Activated CD4-positive, CD25-positive, alpha-beta regulatory T cell (primary cell): Measurements from ENCODE around the gene POLD1.

Experiments
- DNase-seq, 4 experiments: peaks; one replicate each; lab custom pipeline; 2025; lab: John Stamatoyannopoulos, UW

The POLD1 gene

GRCh38 chr19:50418176-50419021, 34.3 kb downstream of the POLD1 start, which contains the start of gene SPIB:
Gene SPIB (plus strand): TSS chr19:50418938. CDS start chr19:50418963, 25 bp downstream.
- DNase-seq, result no peak

DNA sequence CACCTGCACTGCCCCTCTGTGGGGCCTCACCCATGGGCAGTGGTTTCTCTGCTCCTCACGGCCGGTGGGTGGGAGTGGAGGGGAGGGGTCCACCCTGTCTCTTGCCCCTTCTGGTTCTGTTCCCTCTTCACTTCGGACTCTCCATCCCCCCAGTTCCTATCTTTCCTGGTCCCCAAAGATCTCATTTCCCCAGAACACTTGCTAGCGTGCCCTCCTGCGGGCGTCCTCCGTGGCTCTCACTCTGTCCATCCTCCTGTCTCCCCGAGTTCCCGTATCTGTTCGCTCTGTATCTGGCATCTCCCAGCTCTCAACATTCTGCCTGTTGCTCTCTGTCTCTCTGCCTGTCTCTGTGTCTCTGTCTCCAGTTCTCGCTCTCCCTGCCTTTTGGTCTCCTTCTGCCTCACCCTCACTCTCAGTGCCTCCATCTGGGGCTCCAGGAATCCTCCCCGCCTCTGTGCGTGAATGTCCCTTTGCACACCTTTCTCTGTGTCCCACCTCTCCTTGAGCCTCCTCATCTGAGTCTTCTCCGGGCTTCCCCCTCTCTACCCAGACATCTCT, 35.0 kb downstream of the POLD1 start:
- no peak for DNase-seq

DNA sequence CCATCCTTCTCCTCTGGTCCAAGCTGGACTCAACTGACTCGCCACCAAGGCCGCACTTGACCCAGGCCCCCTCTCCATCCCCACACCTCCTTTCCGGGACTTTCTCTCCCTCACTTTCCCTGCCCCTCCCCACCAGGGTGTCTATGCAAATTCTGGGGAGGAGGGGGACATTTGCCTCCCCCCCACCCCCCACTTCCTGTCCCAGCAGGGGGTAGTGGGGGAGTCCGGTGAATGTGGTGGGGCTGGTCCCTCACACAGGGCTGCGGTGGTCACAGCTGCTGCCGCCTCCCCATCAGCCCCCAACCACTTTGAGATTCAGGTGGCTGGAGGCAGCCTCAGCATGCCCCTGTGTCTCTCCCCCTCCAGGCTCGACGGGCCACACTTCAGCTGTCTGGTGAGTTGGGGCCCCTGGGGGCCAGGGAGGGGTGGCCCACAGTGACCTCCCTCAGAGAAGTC, 35.5 kb downstream of the POLD1 start:
- no peak for DNase-seq

DNA sequence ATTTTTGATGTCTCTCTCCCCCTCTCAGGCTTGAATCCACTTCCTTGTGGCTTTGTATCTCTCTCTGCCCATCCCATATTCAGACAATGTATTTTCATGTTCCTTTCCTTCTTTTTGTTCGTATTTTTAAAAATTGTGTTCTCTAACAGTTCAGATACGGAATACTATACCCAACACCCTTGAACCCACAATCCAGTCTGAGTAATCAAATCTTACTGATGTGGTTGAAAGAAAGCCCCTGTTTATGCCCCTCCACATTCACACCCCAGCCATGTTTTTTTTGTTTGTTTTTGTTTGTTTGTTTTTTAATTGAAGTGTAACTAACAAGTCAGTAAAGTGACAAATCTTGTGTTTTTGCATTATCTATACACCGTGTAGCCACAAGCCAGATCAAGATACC, 36.0 kb downstream of the POLD1 start:
- DNase-seq, result no peak

GRCh38 chr19:50420808-50421207, 36.7 kb downstream of the POLD1 start:
- DNase-seq, result no peak

DNA sequence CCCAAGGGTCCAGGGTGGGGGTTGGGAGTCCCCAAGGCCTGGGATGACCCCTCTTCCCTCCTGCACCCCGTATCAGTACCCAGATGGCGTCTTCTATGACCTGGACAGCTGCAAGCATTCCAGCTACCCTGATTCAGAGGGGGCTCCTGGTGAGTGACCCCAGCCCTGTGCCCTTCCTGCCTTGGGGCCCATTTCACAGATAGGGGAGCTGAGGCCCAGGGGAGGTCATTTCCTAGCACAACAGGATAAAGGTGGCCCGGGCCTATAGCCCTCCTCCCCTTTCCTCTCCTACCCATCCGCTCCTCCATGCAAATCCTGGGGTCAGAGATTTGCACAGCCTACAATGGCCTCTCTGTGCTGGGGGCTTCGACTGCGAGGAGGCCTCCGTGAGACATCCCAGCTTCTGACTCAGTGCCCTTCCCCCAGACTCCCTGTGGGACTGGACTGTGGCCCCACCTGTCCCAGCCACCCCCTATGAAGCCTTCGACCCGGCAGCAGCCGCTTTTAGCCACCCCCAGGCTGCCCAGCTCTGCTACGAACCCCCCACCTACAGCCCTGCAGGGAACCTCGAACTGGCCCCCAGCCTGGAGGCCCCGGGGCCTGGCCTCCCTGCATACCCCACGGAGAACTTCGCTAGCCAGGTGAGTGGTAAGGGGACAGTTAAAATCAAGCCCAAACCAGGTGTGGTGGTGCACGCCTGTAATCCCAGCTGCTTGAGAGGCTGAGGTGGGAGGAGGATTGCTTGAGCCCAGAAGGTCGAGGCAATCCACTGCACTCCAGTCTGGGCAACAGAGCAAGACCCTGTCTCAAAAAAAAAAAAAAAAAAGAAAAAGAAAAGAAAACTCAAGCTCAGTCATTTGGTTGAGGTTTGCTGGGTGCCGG, 38.5 kb downstream of the POLD1 start:
- no peak for DNase-seq

DNA sequence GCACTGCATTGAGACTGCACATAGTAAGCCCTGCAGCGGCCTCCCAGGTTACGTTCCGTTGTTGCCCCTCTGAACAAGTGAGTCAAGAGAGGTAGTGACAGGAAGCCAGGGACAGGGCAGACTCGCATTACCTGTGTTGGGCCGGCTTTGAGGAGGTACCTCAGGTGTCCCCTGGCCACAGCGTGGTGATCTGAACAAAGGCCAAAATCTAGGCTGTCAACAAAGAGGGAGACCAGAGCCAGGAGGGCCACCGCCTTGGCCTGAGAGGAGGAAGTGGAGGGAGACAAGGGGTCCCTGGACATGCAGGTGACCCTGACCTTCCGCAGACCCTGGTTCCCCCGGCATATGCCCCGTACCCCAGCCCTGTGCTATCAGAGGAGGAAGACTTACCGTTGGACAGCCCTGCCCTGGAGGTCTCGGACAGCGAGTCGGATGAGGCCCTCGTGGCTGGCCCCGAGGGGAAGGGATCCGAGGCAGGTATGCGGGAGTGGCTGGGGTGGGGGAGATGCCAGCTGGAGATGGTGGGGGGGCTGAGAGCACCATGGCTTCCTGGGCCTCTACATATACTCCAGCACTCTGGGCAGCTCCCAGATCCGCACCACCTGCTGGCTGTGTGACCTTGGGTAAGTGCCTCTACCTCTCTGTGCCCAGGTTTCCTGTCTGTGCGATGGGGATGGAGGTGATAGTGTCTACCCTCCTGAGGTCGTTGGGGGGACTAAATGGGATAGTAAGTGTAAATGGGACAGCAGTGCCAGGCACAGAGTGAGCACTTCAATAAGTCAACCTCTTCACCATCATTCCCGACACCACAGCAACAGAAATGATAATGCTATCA, 39.3 kb downstream of the POLD1 start:
- no peak for DNase-seq

DNA sequence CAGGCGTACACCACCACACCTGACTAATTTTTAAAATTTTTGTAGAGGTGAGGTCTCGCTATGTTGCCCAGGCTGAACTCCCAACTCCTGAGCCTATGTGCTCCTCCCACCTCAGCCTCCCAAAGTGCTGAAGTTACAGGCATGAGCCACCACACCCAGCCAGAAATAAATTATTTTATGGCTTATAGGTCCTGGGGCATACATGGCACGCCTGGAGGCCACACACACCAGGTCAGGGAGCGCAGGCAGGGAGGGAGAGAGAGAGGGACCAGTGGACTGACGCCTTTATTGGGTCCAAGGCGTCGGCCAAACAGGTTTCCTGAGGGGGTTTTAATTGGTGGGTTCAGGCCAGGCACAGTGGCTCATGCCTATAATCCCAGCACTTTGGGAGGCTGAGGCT, 41.4 kb downstream of the POLD1 start:
- no peak for DNase-seq

DNA sequence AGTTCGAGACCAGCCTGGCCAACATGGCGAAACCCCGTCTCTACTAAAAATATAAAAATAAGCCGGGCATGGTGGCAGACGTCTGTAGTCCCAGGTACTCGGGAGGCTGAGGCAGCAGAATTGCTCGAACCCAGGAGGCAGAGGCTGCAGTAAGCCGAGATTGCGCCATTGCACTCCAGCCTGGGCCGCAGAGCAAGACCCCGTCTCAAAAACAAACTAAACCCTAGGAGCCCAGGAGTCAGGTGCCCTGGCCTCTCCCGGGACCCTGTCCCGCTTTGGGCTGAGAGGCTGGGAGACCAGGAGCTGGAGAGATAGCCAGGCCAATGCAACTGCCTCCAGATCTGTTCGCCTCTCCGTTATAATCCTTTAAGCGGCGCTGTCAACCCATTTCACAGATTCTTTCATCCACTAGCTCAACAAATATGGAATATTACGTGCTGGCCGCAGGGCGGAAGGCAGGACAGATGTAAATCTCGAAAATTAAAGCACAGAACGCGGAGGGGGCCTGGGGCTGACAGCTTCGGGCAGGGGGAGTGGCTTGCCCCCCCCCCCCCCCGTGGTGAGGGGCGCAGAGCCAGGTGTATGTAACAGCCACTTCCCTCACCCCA, 43.3 kb downstream of the POLD1 start:
- no peak for DNase-seq

- DNase-seq, result no peak
Measured at GRCh38 chr19:50427997-50428425, 43.9 kb downstream of the POLD1 start.

GRCh38 chr19:50428772-50429463, 44.8 kb downstream of the POLD1 start:
- no peak for DNase-seq

- DNase-seq, result no peak
Measured at GRCh38 chr19:50430888-50431342, 46.8 kb downstream of the POLD1 start.

DNA sequence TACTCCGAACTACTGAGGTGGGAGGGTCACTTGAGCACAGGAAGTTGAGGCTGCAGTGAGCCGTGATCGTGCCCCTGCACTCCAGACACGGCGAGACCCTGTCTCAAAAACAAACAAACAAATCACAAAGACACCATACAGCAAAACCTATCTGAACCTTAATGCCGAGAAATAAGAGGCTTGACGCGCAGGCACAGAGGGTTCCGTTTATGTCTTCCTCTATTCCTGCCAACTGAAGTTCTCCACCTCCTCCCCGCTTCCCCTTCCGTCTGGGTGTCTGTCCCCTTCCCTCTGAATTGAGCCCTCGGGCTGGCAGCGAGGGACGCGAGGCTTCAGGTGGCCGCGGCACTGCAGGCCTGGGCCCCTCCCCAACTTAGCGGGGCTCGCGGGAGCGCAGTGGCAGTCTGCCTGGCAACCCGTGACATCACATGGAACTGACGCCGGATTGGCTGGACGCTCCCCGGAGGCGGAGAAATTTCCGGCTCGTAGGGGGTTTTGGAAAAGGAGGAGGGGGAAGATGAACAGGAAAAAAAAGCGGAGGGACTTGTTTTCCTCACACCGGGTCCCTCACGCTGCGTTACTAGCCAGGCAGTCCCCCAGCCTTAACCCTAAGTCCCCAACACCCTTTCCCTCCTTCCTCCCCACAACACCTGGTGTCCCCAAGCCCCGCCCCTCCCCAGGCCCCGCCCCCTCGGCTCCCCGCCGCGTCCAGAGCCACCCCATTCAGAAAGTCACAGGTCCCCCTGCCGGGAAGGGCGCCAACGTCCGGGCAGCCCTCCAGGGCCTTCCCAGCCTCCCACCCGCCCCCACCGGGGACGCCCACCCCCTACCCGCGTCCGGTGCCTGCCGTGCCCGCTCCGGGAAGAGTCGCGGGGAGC, 47.4 kb downstream of the POLD1 start:
- peak; percentile 67 to 79 (median 74) for DNase-seq

DNA sequence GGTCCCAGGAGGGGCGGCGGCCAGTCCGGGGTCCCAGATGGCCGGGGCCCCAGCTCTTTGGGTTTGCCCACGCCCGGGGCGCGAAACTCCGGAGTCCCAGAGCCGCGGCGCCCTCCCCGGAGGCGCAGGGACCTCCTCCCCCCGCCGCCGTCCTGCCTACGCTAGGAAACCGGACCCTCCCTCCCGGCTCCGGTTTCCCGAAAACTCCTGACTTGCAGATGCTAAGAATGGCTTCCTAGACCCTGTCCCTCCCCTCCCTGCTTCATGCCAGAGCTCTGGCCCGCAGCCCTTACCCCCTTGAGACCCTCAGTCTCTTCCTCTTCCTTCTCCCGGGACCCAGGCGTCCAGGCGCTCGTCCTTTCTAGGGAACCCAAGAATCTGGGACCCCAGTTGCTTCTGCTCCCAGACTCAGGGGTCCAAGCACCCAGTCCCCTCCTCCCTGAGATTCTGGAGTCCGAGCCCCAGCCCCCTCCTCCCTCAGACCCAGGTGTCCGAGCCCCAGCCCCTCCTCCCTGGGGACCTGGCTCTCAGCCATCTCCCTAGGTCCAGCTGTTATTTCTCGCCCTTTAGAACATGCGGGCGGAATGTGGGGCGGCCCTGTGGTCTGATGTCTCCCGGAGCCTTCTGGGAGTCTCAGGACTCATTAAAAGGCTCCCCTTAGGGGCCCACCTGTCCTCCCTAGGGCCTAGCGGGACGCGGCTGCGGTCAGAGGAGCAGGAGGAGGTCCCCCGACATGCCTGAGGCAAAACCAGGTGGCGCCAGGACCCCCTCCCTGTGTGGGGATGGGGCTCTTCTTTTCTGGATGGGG, 48.3 kb downstream of the POLD1 start, which contains the start of gene MYBPC2:
MYBPC2 (plus strand) TSS at position 672 of the 808 bp plus-strand sequence; CDS start at position 734, 62 bp downstream.
- no peak for DNase-seq

- DNase-seq, result no peak
Measured at GRCh38 chr19:50433201-50434180, 49.3 kb downstream of the POLD1 start.

DNA sequence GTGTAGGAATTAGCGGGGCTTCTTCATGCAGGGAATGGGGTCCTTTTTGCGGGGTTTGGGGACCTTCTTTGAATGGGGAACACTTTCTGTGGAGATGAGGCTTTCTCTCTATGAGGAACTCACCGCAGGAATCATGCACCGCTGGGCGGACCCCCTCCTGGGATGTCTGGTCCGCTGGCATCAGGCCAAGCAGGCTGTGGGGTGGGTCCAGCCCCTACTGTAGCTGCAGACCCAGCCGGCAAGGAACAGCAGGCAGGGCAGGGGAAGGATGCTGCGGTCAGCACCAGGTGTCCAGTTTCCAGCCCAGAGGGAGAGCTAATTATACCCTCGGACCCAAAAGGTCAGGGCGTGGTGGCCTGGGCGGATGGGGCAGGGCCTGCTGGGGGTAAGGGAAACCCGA, 50.4 kb downstream of the POLD1 start:
- DNase-seq, result no peak

DNA sequence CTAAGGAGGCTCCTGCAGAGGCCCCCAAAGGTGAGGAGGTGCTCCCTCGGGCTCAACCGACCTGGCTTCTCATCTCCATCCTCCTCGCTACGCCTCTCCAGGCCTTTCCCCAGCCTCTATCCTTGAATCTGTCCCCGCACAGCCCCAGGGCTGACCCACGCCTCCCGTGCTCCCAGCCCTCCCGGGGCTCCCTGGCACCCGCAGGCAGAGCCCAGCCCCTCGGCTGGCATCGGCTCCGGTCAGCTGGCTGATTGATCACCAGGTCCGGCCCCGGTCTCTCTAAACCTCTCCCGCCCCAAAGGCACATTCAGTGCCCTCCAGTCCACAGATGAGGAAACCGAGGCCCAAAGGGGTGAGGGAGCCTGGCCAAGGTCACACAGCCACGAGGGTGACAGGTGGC, 51.1 kb downstream of the POLD1 start:
- no peak for DNase-seq
